Measurements from ENCODE around the gene ZIC2. TPM values are rescaled to one million over a fixed set of nuclear protein-coding genes. Genes with fewer than 3 reads are reported as not detected.

ZIC2 gene
- total and polyA plus RNA-seq, 12 donors, result not detected

DNA sequence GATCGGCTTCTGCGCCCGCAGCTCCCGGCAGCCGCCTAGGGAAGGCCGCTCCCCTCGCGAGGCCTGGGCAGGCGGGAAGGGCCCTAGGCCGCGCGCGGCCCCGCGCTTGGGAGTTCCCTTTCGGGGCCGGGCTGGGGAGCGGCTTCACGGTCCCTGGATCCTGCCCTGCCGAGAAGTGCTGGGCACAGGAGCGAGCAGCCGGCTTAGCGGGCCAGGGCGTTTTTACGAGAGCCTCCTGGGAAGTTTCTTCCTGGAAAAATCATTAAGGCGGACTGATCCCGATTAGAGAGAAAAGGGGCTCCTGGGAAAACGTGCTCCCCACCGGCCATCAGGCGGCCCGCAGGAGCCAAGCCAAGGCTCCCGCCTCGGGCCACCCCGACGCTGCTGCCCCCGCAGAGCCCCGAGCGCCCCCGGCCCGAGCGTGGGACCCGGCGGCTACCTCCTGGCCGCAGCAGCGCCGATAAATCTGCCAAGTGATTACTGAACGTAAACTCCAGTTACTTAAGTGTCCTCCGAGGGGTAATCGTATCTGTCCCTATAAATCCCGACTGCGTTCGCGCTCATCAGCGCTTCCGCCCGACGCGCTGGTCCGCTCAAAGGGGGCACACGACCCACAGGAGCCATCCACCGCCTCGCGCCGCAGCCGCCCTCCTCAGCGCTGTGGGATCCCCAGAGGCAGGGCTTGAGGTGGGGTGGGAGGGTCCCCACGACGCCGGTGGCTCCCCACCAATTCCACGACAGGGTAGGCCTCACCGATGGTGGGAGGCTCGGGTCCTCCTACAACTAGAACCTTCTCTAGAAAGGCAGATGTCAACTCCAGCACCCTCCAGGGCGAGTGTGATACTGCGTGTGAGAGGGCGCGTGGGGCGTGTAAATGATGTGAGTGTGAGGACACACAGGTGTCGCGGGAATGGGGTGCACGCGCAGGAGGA, 12.8 kb upstream of the ZIC2 start:
- ATAC-seq, result peak in 5 of 8 donors; percentile 21 to 68 (median 32)
- intact Hi-C loops (cut with DNase I), result no loop called here
- Histone ChIP-seq H3K4me3 (peak overlapping the region in 9 of 10 donors; percentile 19 to 44 (median 33)), H3K27me3 (peaks cover 62 to 99% (median 96%) of the 10 kb centered on the region in 7 donors), H3K9me3 (no peaks in the 10 kb centered on the region), H3K36me3 (no peaks in the 10 kb centered on the region), H3K4me1 (peaks cover 10 to 35% (median 29%) of the 10 kb centered on the region in 9 donors), H3K27ac (no peak overlapping the region)
- no peak for DNase-seq
- TF ChIP-seq, protein P1, sequence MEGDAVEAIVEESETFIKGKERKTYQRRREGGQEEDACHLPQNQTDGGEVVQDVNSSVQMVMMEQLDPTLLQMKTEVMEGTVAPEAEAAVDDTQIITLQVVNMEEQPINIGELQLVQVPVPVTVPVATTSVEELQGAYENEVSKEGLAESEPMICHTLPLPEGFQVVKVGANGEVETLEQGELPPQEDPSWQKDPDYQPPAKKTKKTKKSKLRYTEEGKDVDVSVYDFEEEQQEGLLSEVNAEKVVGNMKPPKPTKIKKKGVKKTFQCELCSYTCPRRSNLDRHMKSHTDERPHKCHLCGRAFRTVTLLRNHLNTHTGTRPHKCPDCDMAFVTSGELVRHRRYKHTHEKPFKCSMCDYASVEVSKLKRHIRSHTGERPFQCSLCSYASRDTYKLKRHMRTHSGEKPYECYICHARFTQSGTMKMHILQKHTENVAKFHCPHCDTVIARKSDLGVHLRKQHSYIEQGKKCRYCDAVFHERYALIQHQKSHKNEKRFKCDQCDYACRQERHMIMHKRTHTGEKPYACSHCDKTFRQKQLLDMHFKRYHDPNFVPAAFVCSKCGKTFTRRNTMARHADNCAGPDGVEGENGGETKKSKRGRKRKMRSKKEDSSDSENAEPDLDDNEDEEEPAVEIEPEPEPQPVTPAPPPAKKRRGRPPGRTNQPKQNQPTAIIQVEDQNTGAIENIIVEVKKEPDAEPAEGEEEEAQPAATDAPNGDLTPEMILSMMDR (IDR thresholded peaks at IDR 0.05), result no peak
- 2 to 3% methylated on average over 80 to 81 of the region's 81 CpGs for WGBS, 2 donors

DNA sequence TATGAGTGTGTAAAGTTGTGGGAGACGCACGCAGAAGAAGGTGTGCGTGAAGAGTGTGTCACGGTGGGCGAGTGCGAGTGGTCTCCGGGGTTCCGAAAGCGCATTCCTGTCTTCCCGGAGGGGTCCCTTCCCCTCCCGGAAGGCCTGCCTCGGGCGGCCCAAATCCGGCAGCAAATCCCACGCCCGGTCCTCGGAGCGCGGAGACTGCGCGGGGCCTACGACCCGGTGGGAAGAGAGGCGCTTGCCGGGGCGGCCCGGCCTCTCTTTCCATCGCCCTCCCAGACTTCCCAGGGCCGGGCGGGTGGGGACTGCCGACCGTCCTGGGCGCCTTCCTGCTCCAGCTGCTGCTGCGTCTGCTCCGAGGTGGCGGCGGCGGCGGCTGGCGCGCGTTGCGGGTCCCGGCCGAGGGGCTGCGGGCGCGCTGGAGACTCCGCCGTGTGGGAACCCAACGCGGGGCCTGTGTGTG, 12.1 kb upstream of the ZIC2 start:
- Histone ChIP-seq H3K27ac (no peak overlapping the region), H3K4me1 (peaks cover 10 to 35% (median 29%) of the 10 kb centered on the region in 9 donors), H3K36me3 (no peaks in the 10 kb centered on the region), H3K9me3 (no peaks in the 10 kb centered on the region), H3K4me3 (peak overlapping the region in 8 of 10 donors; percentile 13 to 44 (median 27)), H3K27me3 (peaks cover 69 to 99% (median 96%) of the 10 kb centered on the region in 7 donors)
- DNase-seq, result no peak
- WGBS, 2 donors, result 1 to 4% methylated on average over 49 to 52 of the region's 52 CpGs
- ATAC-seq, result peak in 1 of 8 donors; percentile 26
- intact Hi-C loops (cut with DNase I), result no loop called here
- TF ChIP-seq, protein P1 (IDR thresholded peaks at IDR 0.05), result no peak

DNA sequence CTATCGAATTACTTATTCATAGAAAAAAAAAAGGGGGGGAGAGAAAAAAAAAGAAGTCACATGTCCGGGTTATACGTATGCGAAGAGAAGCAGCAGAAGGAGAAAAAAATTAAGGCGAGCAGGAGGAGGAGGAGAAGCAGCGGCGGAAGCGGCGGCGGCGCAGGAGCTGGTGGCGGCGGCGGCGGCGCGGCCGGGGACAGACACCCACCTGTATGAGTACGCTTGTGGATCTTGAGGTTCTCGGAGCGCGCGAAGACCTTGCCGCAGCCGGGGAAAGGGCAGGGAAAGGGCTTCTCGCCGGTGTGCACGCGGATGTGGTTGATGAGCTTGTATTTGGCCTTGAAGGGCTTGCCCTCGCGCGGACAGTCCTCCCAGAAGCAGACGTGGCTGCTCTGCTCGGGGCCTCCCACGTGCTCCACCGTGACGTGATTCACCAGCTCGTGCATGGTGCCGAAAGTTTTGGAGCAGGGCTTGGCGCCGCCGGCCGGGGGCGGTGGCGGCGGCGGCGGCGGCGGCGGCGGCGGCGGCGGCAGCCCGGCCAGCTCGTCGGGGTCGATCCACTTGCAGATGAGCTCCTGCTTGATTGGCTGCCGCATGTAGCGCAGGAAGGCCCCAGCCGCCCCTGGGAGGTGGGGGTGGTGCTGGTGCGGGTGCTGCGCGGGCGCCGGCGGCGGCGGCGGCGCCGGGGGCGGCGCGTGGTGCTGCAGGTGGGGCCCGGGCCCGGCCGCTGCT, 11.5 kb upstream of the ZIC2 start:
- peaks cover 10 to 35% (median 29%) of the 10 kb centered on the region in 9 donors for H3K4me1 ChIP-seq
- no peak overlapping the region for H3K27ac ChIP-seq
- 1% methylated on average over 54 to 78 of the region's 79 CpGs for WGBS, 2 donors
- peak overlapping the region in 8 of 10 donors; percentile 13 to 44 (median 27) for H3K4me3 ChIP-seq
- TF ChIP-seq, protein P1 (IDR thresholded peaks at IDR 0.05), result no peak
- intact Hi-C loops (cut with DNase I), result no loop called here
- H3K9me3 ChIP-seq, result no peaks in the 10 kb centered on the region
- no peaks in the 10 kb centered on the region for H3K36me3 ChIP-seq
- no peak for ATAC-seq
- DNase-seq, result no peak
- peaks cover 75 to 99% (median 96%) of the 10 kb centered on the region in 7 donors for H3K27me3 ChIP-seq
